Prostate gland (tissue), 2 donors: Measurements from ENCODE around the gene TRIO.

Experiments
- POLR2A ChIP-seq: fragments of 450-650 bp; IDR thresholded peaks from one replicate; pipeline ENCODE4 v1.6.1; 2016; ENCODE audit warnings: antibody characterized with exemption, mild to moderate bottlenecking
- POLR2AphosphoS5 ChIP-seq: sonication (generic); formaldehyde crosslinking; IDR thresholded peaks from one replicate; pipeline ENCODE4 v1.6.1; 2017; ENCODE audit warnings: antibody characterized with exemption
- TF ChIP-seq, protein P1 (sequence below), 4 experiments: fragments of 200-600 bp in 2 of 4; fragments of 450-650 bp in 2 of 4; sonication (generic) in 2 of 4; IDR thresholded peaks; 1 replicate in 3 of 4; 2 replicates in 1 of 4; pipeline ENCODE4 v1.5.1; 2016 to 2019; ENCODE audit warnings: antibody characterized with exemption in 4 of 4, mild to moderate bottlenecking in 2 of 4, moderate library complexity in 2 of 4

DNA sequence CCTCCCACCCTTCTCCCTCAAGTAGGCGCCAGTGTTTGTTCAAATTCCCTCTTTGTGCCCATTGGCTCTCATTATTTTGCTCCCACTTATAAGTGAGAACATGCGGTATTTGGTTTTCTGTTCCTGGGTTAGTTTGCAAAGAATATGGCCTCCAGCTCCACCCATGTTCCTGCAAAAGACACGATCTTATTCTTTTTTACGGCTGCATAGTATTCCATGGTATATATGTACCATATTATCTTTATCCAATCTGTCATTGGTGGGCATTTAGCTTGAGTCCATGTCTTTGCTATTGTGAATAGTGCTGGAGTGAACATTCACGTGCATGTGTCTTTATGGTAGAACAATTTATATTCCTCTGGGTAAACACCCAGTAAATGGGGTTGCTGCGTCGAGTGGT is 375.5 kb downstream of the TRIO start:
- TF ChIP-seq, protein P1, sequence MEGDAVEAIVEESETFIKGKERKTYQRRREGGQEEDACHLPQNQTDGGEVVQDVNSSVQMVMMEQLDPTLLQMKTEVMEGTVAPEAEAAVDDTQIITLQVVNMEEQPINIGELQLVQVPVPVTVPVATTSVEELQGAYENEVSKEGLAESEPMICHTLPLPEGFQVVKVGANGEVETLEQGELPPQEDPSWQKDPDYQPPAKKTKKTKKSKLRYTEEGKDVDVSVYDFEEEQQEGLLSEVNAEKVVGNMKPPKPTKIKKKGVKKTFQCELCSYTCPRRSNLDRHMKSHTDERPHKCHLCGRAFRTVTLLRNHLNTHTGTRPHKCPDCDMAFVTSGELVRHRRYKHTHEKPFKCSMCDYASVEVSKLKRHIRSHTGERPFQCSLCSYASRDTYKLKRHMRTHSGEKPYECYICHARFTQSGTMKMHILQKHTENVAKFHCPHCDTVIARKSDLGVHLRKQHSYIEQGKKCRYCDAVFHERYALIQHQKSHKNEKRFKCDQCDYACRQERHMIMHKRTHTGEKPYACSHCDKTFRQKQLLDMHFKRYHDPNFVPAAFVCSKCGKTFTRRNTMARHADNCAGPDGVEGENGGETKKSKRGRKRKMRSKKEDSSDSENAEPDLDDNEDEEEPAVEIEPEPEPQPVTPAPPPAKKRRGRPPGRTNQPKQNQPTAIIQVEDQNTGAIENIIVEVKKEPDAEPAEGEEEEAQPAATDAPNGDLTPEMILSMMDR (IDR thresholded peaks at IDR 0.05), result no peak
- TF ChIP-seq POLR2A (no peak), POLR2AphosphoS5 (no peak)
